IgD-negative memory B cell (primary cell): ENCODE measurements around the gene MYBPH. TPM values are rescaled to one million over a fixed set of nuclear protein-coding genes. Genes with fewer than 3 reads are reported as not detected.

ENCODE experiments used
- H3K27ac Mint-ChIP-seq, 3 donors: one replicate each; pipeline ENCODE4 v1.8.0; 2020 to 2022; ENCODE audit warnings: mild to moderate bottlenecking in 3 of 3, mixed read lengths in 3 of 3, moderate library complexity in 1 of 3
- H3K27me3 Mint-ChIP-seq: one replicate; pipeline ENCODE4 v1.8.0; 2021; ENCODE audit warnings: mixed read lengths
- H3K36me3 Mint-ChIP-seq: one replicate; pipeline ENCODE4 v1.8.0; 2020; ENCODE audit warnings: mild to moderate bottlenecking, mixed read lengths
- H3K4me1 Mint-ChIP-seq, 3 donors: one replicate each; pipeline ENCODE4 v1.8.0; 2020 to 2022; ENCODE audit warnings: mixed read lengths in 3 of 3, mild to moderate bottlenecking in 1 of 3
- H3K4me3 Mint-ChIP-seq, 4 donors: one replicate each; pipeline ENCODE4 v1.8.0; 2020 to 2022; ENCODE audit warnings: mild to moderate bottlenecking in 4 of 4, mixed read lengths in 4 of 4, moderate library complexity in 3 of 4
- H3K9me3 Mint-ChIP-seq, 3 donors: one replicate each; pipeline ENCODE4 v1.8.0; 2020 to 2021; ENCODE audit warnings: mixed read lengths in 3 of 3, mild to moderate bottlenecking in 1 of 3
- polyA plus RNA-seq: library from polyadenylated mRNA; unstranded; fragments of 300-500 nt; fragmentation: Illumina TruSeq; gene quantifications from one replicate; pipeline ENCODE4 v1.2.3, GENCODE V29; 2021

MYBPH gene
- polyA plus RNA-seq, 1 donor from 2014 or later, result not detected

DNA sequence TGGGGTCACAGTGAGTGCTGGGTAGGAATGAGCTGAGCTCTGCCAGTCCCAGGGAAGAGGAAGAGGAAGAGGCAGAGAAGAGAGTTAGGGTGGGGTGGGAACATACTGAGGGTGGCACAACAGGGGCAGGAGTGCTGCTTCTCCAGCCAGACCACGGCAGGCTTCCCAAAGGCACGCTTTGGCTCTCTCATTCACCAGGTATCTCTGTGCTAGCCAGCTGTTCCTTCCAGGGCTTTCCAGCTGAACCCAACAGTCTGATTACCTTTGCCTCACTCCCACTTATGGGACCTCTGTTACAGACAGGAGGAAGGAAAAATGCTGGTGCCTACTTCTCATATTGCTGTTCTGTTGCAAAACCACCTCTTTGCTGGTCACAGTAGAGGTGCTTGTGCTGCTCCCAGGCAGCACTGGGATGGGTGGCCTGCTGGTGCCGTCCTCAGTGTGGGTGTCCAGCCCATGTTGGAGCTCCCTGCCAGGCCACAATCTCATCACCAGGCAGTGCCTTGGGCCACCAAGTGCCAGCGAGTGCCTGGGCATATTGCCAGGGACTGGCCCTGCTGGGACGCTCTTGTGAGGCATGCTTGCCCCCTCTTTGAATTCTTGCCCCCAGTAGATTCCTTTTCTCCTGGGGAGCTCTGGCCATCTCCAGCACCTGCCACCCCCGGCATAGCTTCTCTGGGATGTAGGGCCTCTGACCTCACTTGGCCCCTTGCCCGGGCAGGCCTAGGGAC, 46.0 kb downstream of the MYBPH start:
- no peak overlapping the region for H3K4me3 Mint-ChIP-seq
- peaks cover 43% of the 10 kb centered on the region for H3K27me3 Mint-ChIP-seq
- H3K4me1 Mint-ChIP-seq, result peaks cover 0 to 7% (median 6%) of the 10 kb centered on the region in 3 donors
- H3K36me3 Mint-ChIP-seq, result peaks cover 4% of the 10 kb centered on the region
- no peak overlapping the region for H3K27ac Mint-ChIP-seq
- H3K9me3 Mint-ChIP-seq, result no peaks in the 10 kb centered on the region

GRCh38 chr1:203128716-203129500, 46.7 kb downstream of the MYBPH start:
- Mint-ChIP-seq H3K36me3 (peaks cover 4% of the 10 kb centered on the region), H3K27me3 (peaks cover 48% of the 10 kb centered on the region), H3K27ac (no peak overlapping the region), H3K4me1 (peaks cover 0 to 7% (median 6%) of the 10 kb centered on the region in 3 donors), H3K9me3 (no peaks in the 10 kb centered on the region), H3K4me3 (no peak overlapping the region)

DNA sequence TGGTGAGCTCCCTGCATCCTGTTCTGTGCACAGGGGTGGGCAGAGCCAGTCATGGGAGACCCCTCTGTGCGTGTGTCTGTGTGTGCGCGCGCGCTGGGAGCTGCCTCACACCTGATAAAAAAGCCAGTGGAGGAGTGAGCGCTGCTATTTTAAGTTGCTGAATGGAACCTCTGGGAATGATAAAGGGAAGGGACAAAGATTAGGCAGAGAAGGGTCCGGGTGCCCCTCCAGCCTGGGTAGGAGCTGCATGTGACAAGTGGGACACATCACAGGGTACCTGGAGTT, 47.3 kb downstream of the MYBPH start:
- H3K27ac Mint-ChIP-seq, result no peak overlapping the region
- no peak overlapping the region for H3K4me3 Mint-ChIP-seq
- H3K36me3 Mint-ChIP-seq, result peaks cover 4% of the 10 kb centered on the region
- H3K9me3 Mint-ChIP-seq, result no peaks in the 10 kb centered on the region
- peaks cover 45% of the 10 kb centered on the region for H3K27me3 Mint-ChIP-seq
- peaks cover 0 to 7% (median 6%) of the 10 kb centered on the region in 3 donors for H3K4me1 Mint-ChIP-seq

- Mint-ChIP-seq H3K27me3 (peaks cover 45% of the 10 kb centered on the region), H3K4me1 (peaks cover 0 to 7% (median 6%) of the 10 kb centered on the region in 3 donors), H3K27ac (no peak within 1 kb of the TSS), H3K4me3 (peak within 1 kb of the TSS in 2 of 4 donors; percentile 53 to 70), H3K9me3 (no peaks in the 10 kb centered on the region), H3K36me3 (peaks cover 4% of the 10 kb centered on the region)
Measured at GRCh38 chr1:203127666-203128430, 47.8 kb downstream of the MYBPH start, which contains the start of gene ADORA1. TSS of gene ADORA1 (plus strand) at chr1:203127726. CDS start at chr1:203128842, 1,116 bp downstream.

- Mint-ChIP-seq H3K9me3 (no peaks in the 10 kb centered on the region), H3K36me3 (peaks cover 4% of the 10 kb centered on the region), H3K4me3 (peak overlapping the region in 1 of 4 donors; percentile 53), H3K4me1 (peaks cover 0 to 7% (median 6%) of the 10 kb centered on the region in 3 donors), H3K27ac (no peak overlapping the region), H3K27me3 (peaks cover 50% of the 10 kb centered on the region)
Measured at GRCh38 chr1:203126866-203127665, 48.6 kb downstream of the MYBPH start.

DNA sequence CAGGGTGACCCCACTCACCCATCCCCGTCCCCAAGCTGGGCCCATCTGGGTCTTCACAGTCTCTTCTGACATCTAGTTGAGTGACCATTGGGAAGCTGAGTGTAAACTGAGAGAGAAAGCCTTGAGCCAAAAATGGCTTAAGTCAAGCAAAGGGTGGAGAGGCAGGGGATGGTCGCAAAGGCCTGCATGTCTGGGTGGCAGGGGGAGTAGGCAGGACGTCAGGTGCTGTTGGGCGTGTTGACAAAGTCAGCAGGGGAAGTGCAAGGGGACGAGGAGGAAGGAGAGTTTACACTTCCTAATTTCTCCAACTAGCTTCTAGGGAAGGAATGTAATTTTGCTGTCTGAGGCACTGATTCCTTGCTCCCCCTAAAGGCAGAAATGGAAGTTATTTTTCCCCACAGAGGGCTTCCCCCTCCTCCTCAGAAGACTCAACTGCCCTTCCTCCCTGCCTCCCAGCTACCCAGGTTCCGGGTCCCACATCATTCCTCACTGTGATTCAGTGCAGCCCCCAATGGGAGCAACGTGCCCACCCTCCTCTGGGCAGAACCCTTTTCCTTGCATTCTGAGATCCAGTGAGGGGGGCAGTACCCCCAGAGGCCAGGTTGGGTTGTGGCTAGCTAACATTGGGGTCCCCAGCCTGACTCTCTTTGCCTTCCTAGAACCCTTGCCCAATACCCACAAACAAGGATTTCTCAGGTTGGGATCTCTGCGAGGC, 49.3 kb downstream of the MYBPH start:
- Mint-ChIP-seq H3K36me3 (peaks cover 4% of the 10 kb centered on the region), H3K4me1 (peaks cover 0 to 7% (median 6%) of the 10 kb centered on the region in 3 donors), H3K27ac (no peak overlapping the region), H3K27me3 (peaks cover 52% of the 10 kb centered on the region), H3K4me3 (no peak overlapping the region), H3K9me3 (no peaks in the 10 kb centered on the region)

GRCh38 chr1:203124546-203125317, 50.9 kb downstream of the MYBPH start:
- Mint-ChIP-seq H3K36me3 (peaks cover 4% of the 10 kb centered on the region), H3K27ac (no peak overlapping the region), H3K27me3 (peaks cover 64% of the 10 kb centered on the region), H3K9me3 (peaks cover 0 to 2% (median 0%) of the 10 kb centered on the region in 3 donors), H3K4me3 (no peak overlapping the region), H3K4me1 (peaks cover 0 to 7% (median 6%) of the 10 kb centered on the region in 3 donors)

- Mint-ChIP-seq H3K4me1 (peaks cover 0 to 6% (median 5%) of the 10 kb centered on the region in 3 donors), H3K9me3 (peaks cover 0 to 5% (median 0%) of the 10 kb centered on the region in 3 donors), H3K27ac (no peak overlapping the region), H3K36me3 (peaks cover 2% of the 10 kb centered on the region), H3K27me3 (peaks cover 67% of the 10 kb centered on the region), H3K4me3 (no peak overlapping the region)
Measured at GRCh38 chr1:203124011-203124410, 51.6 kb downstream of the MYBPH start.

DNA sequence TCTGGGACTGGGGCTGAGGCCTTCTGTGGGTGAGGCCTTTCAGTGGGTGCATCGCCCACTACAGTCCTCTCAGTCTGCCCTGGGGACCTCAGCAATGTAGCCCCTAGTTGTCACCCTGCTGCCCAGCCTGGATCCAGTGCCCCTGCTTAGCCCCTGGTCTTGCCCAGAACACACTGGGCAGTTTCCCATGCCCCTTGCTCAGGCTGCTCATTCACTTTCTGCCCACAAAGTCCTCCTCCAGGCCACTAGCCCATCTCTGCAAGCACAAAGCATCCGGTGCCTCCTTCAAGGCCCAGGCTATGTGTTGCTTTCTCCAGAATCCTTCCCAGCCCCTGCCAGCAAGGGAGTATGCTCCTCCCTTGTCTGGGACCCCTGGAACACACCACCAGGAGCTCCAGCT, 53.5 kb downstream of the MYBPH start:
- Mint-ChIP-seq H3K27me3 (peaks cover 60% of the 10 kb centered on the region), H3K4me3 (no peak overlapping the region), H3K27ac (no peak overlapping the region), H3K9me3 (peaks cover 0 to 5% (median 0%) of the 10 kb centered on the region in 3 donors), H3K36me3 (no peaks in the 10 kb centered on the region), H3K4me1 (peaks cover 0 to 3% (median 3%) of the 10 kb centered on the region in 3 donors)

GRCh38 chr1:203121186-203122015, 54.2 kb downstream of the MYBPH start:
- H3K27me3 Mint-ChIP-seq, result peaks cover 58% of the 10 kb centered on the region
- H3K4me3 Mint-ChIP-seq, result no peak overlapping the region
- no peak overlapping the region for H3K27ac Mint-ChIP-seq
- H3K4me1 Mint-ChIP-seq, result peaks cover 0 to 2% (median 0%) of the 10 kb centered on the region in 3 donors
- no peaks in the 10 kb centered on the region for H3K36me3 Mint-ChIP-seq
- peaks cover 0 to 5% (median 0%) of the 10 kb centered on the region in 3 donors for H3K9me3 Mint-ChIP-seq

DNA sequence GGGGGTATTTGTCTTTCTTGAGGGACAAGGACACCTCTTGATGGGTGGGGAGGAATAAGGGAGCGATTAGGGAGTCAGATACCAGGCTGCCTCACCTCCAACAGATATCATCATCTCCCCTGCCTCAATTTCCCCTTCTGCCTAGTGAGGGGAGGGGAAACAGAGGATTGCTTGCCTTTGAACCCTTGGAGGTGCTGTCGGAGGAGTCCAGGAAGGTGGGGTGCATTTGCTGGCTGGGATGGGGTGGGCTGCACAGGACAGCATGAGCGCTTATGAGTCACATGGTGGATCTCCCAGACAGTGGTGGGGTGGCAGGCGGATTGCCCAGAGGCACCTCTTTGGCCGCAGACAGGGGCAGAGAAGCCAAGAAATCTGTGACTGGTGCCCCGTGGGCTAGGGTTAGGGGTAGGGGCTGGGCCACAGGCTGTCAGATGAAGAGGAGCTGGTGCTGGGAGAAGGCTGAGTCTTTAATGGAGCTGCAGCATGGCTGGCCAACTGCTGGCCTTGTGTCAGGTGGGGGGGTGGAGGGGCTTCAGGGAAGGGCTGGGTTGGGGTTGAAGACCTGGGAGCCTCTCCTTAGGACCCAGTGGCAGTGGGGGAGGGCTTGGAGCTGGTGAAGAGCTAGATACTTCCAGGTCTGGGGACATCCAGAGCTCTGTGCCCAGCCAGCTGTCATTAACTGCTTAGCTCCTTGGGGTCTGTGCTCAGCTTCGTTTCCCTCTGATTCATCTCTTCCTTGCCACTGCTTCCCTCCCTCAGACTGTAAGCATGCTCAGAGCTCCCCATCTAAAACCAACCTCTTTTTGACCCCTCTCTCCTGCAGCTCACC, 55.1 kb downstream of the MYBPH start:
- H3K4me3 Mint-ChIP-seq, result no peak overlapping the region
- H3K36me3 Mint-ChIP-seq, result no peaks in the 10 kb centered on the region
- peaks cover 0 to 5% (median 0%) of the 10 kb centered on the region in 3 donors for H3K9me3 Mint-ChIP-seq
- H3K27me3 Mint-ChIP-seq, result peaks cover 54% of the 10 kb centered on the region
- H3K4me1 Mint-ChIP-seq, result no peaks in the 10 kb centered on the region
- no peak overlapping the region for H3K27ac Mint-ChIP-seq
